ENCODE data around the gene JCAD. TPM values are rescaled to one million over a fixed set of nuclear protein-coding genes. Genes with fewer than 3 reads are reported as not detected.
A peak's percentile ranks its signal among the peaks of the same experiment; 100 is the strongest.

Gene JCAD
- total and polyA plus RNA-seq, 2 experiments from 2014 or later = 17.2 to 44.3 TPM

- no peak for DNase-seq (ENCODE audit: low read depth in 1 of 2, low spot score in 1 of 2)
- Histone ChIP-seq H3K4me1 (ENCODE audit: low read depth) (no peaks in the 10 kb centered on the region), H3K4me3 (no peak overlapping the region), H3K9me3 (ENCODE audit: low read depth) (no peaks in the 10 kb centered on the region), H3K36me3 (peaks cover 30% of the 10 kb centered on the region), H3K27ac (no peak overlapping the region), H3K27me3 (no peaks in the 10 kb centered on the region)
- TF ChIP-seq CTCF (IDR thresholded peaks at IDR 0.05; ENCODE audit: low read depth, low read length) = no peak
Observed at GRCh38 chr10:30022590-30022989, 36.8 kb downstream of the JCAD start.

- no peaks in the 10 kb centered on the region for H3K9me3 ChIP-seq (ENCODE audit: low read depth)
- H3K27ac ChIP-seq = no peak overlapping the region
- no peak for TF ChIP-seq CTCF (IDR thresholded peaks at IDR 0.05; ENCODE audit: low read depth, low read length)
- no peak overlapping the region for H3K4me3 ChIP-seq
- H3K4me1 ChIP-seq (ENCODE audit: low read depth) = no peaks in the 10 kb centered on the region
- no peak for DNase-seq (ENCODE audit: low read depth in 1 of 2, low spot score in 1 of 2)
- peaks cover 22% of the 10 kb centered on the region for H3K36me3 ChIP-seq
- H3K27me3 ChIP-seq = no peaks in the 10 kb centered on the region
Observed at GRCh38 chr10:30019468-30019867, 39.9 kb downstream of the JCAD start.

- Histone ChIP-seq H3K4me1 (ENCODE audit: low read depth) (peaks cover 8% of the 10 kb centered on the region), H3K9me3 (ENCODE audit: low read depth) (no peaks in the 10 kb centered on the region), H3K4me3 (no peak overlapping the region), H3K27ac (no peak overlapping the region), H3K27me3 (no peaks in the 10 kb centered on the region), H3K36me3 (peaks cover 21% of the 10 kb centered on the region)
- TF ChIP-seq CTCF (IDR thresholded peaks at IDR 0.05; ENCODE audit: low read depth, low read length) = no peak
- DNase-seq (ENCODE audit: low read depth in 1 of 2, low spot score in 1 of 2) = no peak
Observed at GRCh38 chr10:30018496-30018895, 40.9 kb downstream of the JCAD start.

GRCh38 chr10:30017966-30018365, 41.4 kb downstream of the JCAD start:
- H3K27ac ChIP-seq = no peak overlapping the region
- peaks cover 17% of the 10 kb centered on the region for H3K36me3 ChIP-seq
- H3K9me3 ChIP-seq (ENCODE audit: low read depth) = no peaks in the 10 kb centered on the region
- no peak overlapping the region for H3K4me3 ChIP-seq
- TF ChIP-seq CTCF (IDR thresholded peaks at IDR 0.05; ENCODE audit: low read depth, low read length) = no peak
- no peak for DNase-seq (ENCODE audit: low read depth in 1 of 2, low spot score in 1 of 2)
- H3K27me3 ChIP-seq = no peaks in the 10 kb centered on the region
- peaks cover 13% of the 10 kb centered on the region for H3K4me1 ChIP-seq (ENCODE audit: low read depth)

GRCh38 chr10:30017556-30017955, 41.8 kb downstream of the JCAD start:
- TF ChIP-seq CTCF (IDR thresholded peaks at IDR 0.05; ENCODE audit: low read depth, low read length) = no peak
- Histone ChIP-seq H3K4me3 (no peak overlapping the region), H3K36me3 (peaks cover 17% of the 10 kb centered on the region), H3K27ac (peak overlapping the region; percentile 11), H3K27me3 (no peaks in the 10 kb centered on the region), H3K4me1 (ENCODE audit: low read depth) (peaks cover 14% of the 10 kb centered on the region), H3K9me3 (ENCODE audit: low read depth) (no peaks in the 10 kb centered on the region)
- DNase-seq (ENCODE audit: low read depth in 1 of 2, low spot score in 1 of 2) = peak in 1 of 2 donors; percentile 24

- no peaks in the 10 kb centered on the region for H3K9me3 ChIP-seq (ENCODE audit: low read depth)
- no peak overlapping the region for H3K4me3 ChIP-seq
- no peak for DNase-seq (ENCODE audit: low read depth in 1 of 2, low spot score in 1 of 2)
- TF ChIP-seq CTCF (IDR thresholded peaks at IDR 0.05; ENCODE audit: low read depth, low read length) = no peak
- H3K27me3 ChIP-seq = no peaks in the 10 kb centered on the region
- H3K4me1 ChIP-seq (ENCODE audit: low read depth) = peaks cover 14% of the 10 kb centered on the region
- H3K36me3 ChIP-seq = peaks cover 11% of the 10 kb centered on the region
- H3K27ac ChIP-seq = peak overlapping the region; percentile 71
Observed at GRCh38 chr10:30014511-30014910, 44.9 kb downstream of the JCAD start.
